Effector memory CD8-positive, alpha-beta T cell (primary cell): ENCODE measurements around the gene TOP2B.

Experiments
- ATAC-seq: fragments of 150-1000 bp; cut with Tn5 transposase; replicated peaks from 2 replicates; pipeline ENCODE4 v1.10.0; 2021; ENCODE audit warnings: mild to moderate bottlenecking, moderate library complexity
- DNase-seq, 3 experiments: peaks; one replicate each; pipeline ENCODE4 v3.0.0; 2021
- H3K27ac Mint-ChIP-seq, 2 donors: one replicate each; pipeline ENCODE4 v1.8.0; 2022; ENCODE audit warnings: mild to moderate bottlenecking in 2 of 2, mixed read lengths in 2 of 2, moderate library complexity in 2 of 2
- H3K27me3 Mint-ChIP-seq, 2 donors: one replicate each; pipeline ENCODE4 v1.8.0; 2022; ENCODE audit warnings: mixed read lengths in 2 of 2
- H3K36me3 Mint-ChIP-seq: one replicate; pipeline ENCODE4 v1.8.0; 2022; ENCODE audit warnings: mild to moderate bottlenecking, moderate library complexity, mixed read lengths; ENCODE audit not compliant: insufficient read depth
- H3K4me1 Mint-ChIP-seq, 2 donors: one replicate each; pipeline ENCODE4 v1.8.0; 2022; ENCODE audit warnings: low read depth in 2 of 2, mixed read lengths in 2 of 2
- H3K4me3 Mint-ChIP-seq, 2 donors: one replicate each; pipeline ENCODE4 v1.8.0; 2022; ENCODE audit warnings: mild to moderate bottlenecking in 2 of 2, mixed read lengths in 2 of 2, moderate library complexity in 2 of 2
- H3K9me3 Mint-ChIP-seq, 2 donors: one replicate each; pipeline ENCODE4 v1.8.0; 2022; ENCODE audit warnings: mixed read lengths in 2 of 2

The TOP2B gene

DNA sequence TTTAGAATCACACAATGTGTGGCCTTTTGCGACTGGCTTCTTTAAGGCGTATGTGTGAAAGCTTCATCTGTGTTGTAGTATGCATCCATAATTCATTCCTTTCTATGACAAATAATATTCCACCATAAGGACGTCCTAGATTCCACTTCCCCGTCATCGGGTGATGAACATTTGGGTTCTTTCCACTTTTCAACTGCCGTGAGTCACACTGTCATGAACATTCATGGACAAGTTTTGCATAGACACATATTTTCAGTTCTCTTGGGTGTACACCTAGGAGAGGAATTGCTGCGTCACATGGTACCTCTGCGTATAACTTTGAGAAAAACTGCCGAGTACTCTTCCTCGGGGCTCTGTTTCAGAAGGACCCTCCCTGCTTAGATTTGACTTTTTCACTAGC lies 97.3 kb downstream of the TOP2B start:
- Mint-ChIP-seq H3K4me1 (no peaks in the 10 kb centered on the region), H3K4me3 (no peak overlapping the region), H3K9me3 (no peaks in the 10 kb centered on the region), H3K27ac (no peak overlapping the region), H3K36me3 (no peaks in the 10 kb centered on the region), H3K27me3 (peaks cover 8 to 16% of the 10 kb centered on the region in 2 donors)
- no peak for ATAC-seq
- DNase-seq, result no peak

DNA sequence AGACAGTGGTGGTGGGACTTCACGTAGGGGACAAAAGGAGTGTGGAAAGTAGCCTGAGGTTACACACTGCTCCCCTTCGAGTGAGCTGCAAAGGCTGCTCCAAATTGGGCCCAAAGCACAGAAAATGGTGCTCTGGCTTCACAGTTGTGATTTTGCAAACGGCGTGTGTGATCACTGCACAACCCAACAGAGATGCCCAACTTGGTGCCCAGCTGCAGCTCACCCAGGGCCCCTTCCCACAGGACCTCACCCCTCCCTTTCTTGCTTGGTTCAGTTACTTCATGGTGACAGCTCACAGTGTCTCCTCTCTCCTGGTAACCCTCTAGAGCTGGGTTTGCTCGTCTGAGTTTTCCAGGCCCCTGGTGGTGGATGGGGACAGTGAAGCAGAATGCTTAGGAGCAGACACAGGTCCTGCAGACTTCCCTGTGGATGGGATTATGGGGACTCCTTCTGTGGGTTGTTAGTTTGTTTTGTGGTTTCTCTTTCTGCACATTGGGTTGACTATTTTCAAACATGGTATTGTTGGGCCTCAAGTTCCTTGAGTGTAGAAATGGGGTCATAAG lies 98.3 kb downstream of the TOP2B start:
- ATAC-seq, result no peak
- Mint-ChIP-seq H3K27me3 (peaks cover 8 to 16% of the 10 kb centered on the region in 2 donors), H3K36me3 (no peaks in the 10 kb centered on the region), H3K9me3 (no peaks in the 10 kb centered on the region), H3K4me3 (no peak overlapping the region), H3K4me1 (no peaks in the 10 kb centered on the region), H3K27ac (no peak overlapping the region)
- DNase-seq, result no peak

DNA sequence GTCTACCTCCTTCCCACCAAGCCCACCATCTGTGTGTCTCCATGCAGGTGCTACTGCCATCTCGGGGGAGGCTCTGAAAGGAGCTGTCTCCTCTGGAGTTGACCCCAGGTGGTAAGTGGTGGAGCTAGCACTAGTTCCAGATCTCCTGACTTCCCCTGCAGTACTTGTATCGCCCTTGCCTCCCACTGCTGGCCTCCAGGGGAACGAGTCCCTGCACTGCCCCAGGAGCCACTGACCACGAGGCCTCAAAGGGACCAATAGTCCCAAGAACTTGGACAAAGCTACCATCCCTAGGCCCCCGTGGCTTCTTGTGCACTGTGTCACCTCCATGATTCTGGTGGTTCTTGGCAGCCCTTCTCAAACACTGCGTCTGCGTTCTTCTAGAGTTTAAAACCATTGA lies 98.9 kb downstream of the TOP2B start:
- H3K9me3 Mint-ChIP-seq, result no peaks in the 10 kb centered on the region
- H3K27me3 Mint-ChIP-seq, result peaks cover 8 to 16% of the 10 kb centered on the region in 2 donors
- no peak overlapping the region for H3K27ac Mint-ChIP-seq
- H3K4me1 Mint-ChIP-seq, result no peaks in the 10 kb centered on the region
- no peak overlapping the region for H3K4me3 Mint-ChIP-seq
- H3K36me3 Mint-ChIP-seq, result no peaks in the 10 kb centered on the region
- DNase-seq (no peak), ATAC-seq (no peak)

DNA sequence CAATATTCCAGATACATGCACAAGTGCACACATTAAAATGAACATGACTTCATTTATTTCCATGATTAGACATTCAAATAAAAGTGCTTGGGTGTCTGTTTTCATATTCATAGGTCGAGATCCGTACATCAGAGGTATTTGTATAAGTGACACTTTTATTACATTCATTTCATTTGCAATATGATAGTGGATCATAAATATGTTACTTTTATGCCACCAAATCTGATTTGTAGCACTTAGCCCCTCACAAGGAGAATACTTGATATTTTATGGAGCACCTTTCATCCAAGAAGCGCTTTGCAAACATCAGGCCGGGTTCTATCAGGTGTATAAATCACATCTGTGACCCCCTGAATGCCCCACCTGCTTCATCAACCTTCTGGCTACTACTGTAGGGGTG lies 100.6 kb downstream of the TOP2B start:
- Mint-ChIP-seq H3K27ac (no peak overlapping the region), H3K36me3 (no peaks in the 10 kb centered on the region), H3K9me3 (no peaks in the 10 kb centered on the region), H3K4me3 (no peak overlapping the region), H3K27me3 (peaks cover 8 to 16% of the 10 kb centered on the region in 2 donors), H3K4me1 (no peaks in the 10 kb centered on the region)
- DNase-seq (no peak), ATAC-seq (no peak)

DNA sequence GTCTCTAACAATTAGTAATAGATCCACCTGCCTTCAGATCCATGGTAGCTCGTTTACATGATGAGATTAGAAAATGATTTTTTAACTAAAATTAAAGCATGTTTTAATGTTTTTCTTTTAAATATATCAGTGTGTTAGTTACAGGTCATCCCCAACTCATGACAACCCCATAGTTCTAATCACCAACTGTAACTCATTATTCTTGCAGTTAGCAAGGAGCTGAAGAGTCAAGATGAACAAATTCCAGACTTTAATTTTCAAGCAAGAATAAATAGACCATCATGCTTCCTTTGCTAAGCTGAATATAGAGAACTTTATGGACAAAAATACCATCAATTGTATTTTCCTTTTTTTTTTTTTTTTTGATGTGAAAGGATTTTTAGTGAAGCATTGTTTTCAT lies 101.1 kb downstream of the TOP2B start:
- H3K36me3 Mint-ChIP-seq, result no peaks in the 10 kb centered on the region
- no peak for DNase-seq
- H3K27me3 Mint-ChIP-seq, result peaks cover 5 to 13% of the 10 kb centered on the region in 2 donors
- no peak overlapping the region for H3K4me3 Mint-ChIP-seq
- no peaks in the 10 kb centered on the region for H3K4me1 Mint-ChIP-seq
- ATAC-seq, result no peak
- no peak overlapping the region for H3K27ac Mint-ChIP-seq
- no peaks in the 10 kb centered on the region for H3K9me3 Mint-ChIP-seq

DNA sequence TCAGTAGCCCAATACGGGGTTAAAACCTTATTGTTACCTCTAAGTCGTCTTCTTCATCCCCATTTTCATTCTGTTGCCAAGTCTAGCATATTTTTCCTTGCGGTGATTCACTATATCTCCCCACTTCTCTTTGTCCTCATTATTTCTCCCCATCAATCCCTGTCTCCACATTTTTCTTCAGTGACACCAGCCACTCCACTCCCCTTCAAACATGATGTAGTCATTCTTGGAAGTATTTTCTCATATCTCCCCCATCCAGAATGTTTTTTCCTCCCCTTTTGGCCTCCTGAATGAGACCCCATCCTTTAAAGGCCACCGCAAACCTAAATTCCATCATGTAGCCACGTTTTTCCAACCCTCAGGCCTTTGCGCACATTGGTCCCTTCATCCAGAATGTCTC lies 105.9 kb downstream of the TOP2B start:
- Mint-ChIP-seq H3K9me3 (no peaks in the 10 kb centered on the region), H3K4me3 (no peak overlapping the region), H3K27me3 (no peaks in the 10 kb centered on the region), H3K36me3 (no peaks in the 10 kb centered on the region), H3K27ac (no peak overlapping the region), H3K4me1 (no peaks in the 10 kb centered on the region)
- ATAC-seq, result no peak
- DNase-seq, result no peak

DNA sequence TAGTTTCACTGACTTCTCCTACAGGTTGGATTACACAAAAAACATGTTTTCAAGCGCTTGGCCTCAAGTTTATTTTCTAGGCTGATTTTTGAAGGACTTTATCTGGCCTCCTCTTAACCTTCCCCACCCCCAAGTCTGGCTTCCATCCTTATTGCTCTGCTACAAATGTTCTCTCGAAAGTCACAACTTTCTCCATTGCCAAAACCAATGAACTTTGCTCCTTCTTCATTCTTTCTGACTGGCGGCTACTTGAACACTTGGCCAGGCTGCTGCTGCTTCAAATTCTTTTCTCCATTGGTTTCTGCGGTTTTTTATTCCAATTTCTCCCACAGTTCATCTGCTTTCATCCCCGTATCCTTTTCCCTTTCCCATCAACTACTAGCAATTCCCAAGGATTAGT lies 106.6 kb downstream of the TOP2B start:
- Mint-ChIP-seq H3K36me3 (no peaks in the 10 kb centered on the region), H3K4me1 (no peaks in the 10 kb centered on the region), H3K27me3 (no peaks in the 10 kb centered on the region), H3K27ac (no peak overlapping the region), H3K9me3 (no peaks in the 10 kb centered on the region), H3K4me3 (no peak overlapping the region)
- DNase-seq (no peak), ATAC-seq (no peak)

DNA sequence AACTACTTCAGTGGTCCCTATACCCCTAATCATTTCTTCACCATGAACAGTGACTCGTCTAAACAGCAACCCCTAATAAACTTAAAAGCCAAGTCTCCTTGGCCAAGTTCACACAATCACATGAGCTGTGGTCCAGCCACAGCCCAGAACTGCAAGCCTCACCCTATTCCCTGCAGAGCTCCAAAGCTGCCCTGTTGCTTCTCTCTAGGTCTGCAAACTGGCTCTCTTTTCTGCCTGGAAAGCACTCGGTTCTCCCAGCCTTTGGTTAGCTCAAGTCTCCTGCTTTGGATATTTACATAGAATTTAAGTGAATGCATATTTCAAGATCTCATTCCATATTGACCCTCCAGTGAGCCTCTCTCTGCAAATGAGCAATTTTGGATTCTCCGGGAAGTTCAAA lies 107.0 kb downstream of the TOP2B start:
- Mint-ChIP-seq H3K27me3 (no peaks in the 10 kb centered on the region), H3K9me3 (no peaks in the 10 kb centered on the region), H3K4me1 (no peaks in the 10 kb centered on the region), H3K4me3 (no peak overlapping the region), H3K36me3 (no peaks in the 10 kb centered on the region), H3K27ac (no peak overlapping the region)
- ATAC-seq, result no peak
- no peak for DNase-seq

DNA sequence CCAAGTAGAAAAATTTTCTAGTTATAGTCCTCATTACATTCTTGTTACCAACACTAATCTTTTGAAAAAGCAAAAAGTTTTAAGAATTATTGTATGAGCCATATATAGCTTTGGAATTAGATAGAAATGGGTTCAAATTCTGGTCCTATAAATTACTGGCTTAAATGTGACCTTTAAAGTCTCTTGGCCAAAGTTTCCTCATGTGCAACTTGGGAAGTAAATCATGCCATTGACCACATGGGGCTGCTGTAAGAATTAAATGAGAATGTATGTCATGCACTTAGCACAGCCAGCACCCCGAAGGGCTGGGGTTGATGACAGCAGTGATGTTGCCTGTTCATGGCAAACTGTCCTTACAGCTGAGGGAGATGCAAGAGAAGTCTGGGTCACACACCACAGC lies 108.3 kb downstream of the TOP2B start:
- Mint-ChIP-seq H3K9me3 (no peaks in the 10 kb centered on the region), H3K4me1 (no peaks in the 10 kb centered on the region), H3K27me3 (no peaks in the 10 kb centered on the region), H3K4me3 (no peak overlapping the region), H3K27ac (no peak overlapping the region), H3K36me3 (no peaks in the 10 kb centered on the region)
- ATAC-seq, result no peak
- DNase-seq, result no peak

DNA sequence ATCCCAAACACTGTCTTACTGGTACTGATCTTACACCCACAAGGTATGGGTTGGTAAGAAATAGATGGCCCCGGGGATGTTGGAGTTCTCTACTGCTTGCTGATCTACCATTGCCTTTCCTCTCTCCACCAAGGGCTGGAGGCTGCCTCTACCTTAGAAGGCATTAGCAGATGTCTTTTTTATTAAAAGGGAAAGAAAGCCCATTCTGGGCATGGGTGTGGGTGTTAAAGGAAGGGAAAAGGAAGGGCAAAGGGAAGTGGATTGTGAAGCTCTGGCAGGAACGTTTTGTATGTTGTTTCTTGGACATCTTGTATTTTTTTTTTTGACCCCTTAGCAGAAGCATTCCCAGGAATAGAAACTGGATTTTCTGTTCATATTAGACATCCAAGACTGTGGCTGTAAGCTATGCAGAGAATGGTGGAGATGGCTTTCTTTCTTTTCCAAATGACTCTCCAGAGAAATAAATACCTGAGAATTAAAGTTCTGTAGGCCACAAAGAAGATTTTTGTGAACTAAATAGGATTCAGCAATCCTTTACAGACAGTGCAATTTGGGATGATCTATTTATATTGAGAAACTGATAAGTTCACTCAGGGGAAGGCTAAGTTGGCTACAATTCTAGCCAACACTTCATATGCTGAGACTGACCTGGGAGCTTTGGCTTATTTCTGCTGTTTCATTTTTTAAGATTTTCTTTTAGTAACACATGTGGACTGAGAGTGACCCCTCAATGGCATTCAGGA lies 108.8 kb downstream of the TOP2B start:
- Mint-ChIP-seq H3K27me3 (no peaks in the 10 kb centered on the region), H3K9me3 (no peaks in the 10 kb centered on the region), H3K27ac (no peak overlapping the region), H3K36me3 (no peaks in the 10 kb centered on the region), H3K4me3 (no peak overlapping the region), H3K4me1 (no peaks in the 10 kb centered on the region)
- DNase-seq (no peak), ATAC-seq (no peak)

DNA sequence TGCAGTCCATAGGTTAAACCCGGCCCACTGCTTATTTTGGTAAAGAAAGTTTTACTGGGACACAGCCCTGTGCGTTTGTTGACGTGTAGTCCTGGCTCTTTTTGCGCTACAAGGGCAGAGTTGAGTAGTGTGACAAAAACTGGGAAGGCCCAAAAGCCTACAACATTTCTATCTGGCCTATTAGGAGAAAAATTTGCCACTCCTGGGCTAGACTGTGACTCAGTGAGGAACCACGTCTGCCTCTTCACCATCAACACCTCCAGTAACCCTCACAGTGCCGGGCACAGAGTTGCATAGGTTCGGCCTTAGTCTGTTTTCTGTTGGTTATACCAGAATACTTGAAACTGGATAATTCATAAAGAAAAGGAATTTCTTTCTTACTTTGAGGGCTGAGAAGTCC lies 110.3 kb downstream of the TOP2B start:
- no peak overlapping the region for H3K27ac Mint-ChIP-seq
- no peaks in the 10 kb centered on the region for H3K9me3 Mint-ChIP-seq
- ATAC-seq, result no peak
- no peaks in the 10 kb centered on the region for H3K4me1 Mint-ChIP-seq
- DNase-seq, result no peak
- H3K27me3 Mint-ChIP-seq, result no peaks in the 10 kb centered on the region
- H3K36me3 Mint-ChIP-seq, result no peaks in the 10 kb centered on the region
- H3K4me3 Mint-ChIP-seq, result no peak overlapping the region

DNA sequence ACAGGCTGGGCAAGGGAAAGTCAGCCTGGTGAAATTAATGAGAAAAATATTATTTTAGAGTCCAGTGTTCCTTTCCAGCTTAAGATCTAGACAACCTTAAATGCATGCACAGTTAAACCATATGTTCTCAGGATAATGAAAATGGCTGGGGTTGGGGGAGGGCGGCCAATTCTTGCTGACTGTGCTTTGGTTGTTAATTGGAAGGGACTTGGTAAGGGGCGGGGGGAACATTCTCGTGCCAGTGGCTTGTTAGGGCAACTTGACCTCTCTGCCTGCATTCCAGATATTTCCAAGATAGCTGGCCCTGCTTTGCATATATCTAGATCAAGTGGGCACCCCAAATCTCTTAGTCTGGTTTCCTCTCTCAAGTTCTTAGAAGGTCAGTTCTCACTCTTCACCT lies 112.5 kb downstream of the TOP2B start:
- Mint-ChIP-seq H3K36me3 (no peaks in the 10 kb centered on the region), H3K9me3 (no peaks in the 10 kb centered on the region), H3K27ac (no peak overlapping the region), H3K27me3 (no peaks in the 10 kb centered on the region), H3K4me3 (no peak overlapping the region), H3K4me1 (no peaks in the 10 kb centered on the region)
- DNase-seq (no peak), ATAC-seq (no peak)

DNA sequence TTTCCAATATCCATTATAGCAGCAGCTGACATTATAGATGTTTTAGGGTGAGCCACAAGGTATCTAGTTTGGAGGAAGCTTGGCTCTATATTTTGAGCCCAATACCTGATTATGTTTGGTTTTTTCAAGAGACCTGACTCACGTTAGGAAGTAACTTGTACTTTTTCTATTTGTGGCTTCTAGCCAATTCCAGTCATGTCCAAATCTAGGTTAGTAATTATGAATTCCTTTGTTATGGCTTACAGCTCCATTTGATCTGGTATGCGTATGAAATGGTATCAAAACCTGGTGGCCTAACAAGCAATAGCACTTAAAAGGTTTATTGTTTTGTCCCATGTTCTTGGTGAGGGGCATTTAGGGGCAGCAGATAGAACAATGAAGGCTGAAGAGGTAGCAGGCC lies 115.9 kb downstream of the TOP2B start:
- H3K27me3 Mint-ChIP-seq, result peaks cover 7 to 20% of the 10 kb centered on the region in 2 donors
- DNase-seq, result no peak

DNA sequence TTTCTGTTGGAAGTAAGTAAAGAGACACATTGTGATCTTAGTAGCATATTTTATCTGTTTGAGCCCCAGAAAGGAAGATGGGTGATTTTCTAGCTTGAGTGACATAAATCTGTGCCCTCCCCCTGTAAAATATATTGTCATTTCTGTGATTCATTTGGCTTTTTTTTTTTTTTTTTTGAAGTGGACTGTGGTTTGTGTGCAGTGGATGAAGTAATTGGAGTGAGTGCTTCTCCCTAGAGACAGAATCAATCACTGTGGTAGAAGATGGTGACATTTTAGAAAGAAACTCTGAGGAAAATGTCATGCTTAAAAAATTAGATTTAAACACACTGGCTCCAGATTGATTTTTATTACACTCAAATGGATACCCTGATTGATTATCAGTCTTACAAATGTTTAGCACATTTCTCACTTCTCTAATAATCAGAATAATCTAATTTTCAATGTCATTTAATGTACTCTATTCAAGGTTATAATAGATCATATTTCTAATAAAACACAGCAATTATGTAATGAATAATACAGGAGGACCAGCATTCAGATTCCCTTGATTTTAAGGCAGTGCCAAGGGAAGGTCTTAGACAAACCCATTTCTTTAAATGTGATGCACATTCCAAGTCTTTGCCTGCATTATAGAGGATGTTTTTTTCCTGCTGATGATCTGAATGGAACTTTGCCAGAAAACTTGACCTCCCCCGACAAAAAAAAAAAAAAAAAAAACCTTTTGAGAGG lies 116.6 kb downstream of the TOP2B start:
- no peaks in the 10 kb centered on the region for H3K36me3 Mint-ChIP-seq
- ATAC-seq (no peak), DNase-seq (no peak)
- no peaks in the 10 kb centered on the region for H3K9me3 Mint-ChIP-seq
- H3K27ac Mint-ChIP-seq, result no peak overlapping the region
- no peak overlapping the region for H3K4me3 Mint-ChIP-seq
- H3K27me3 Mint-ChIP-seq, result peaks cover 14 to 26% of the 10 kb centered on the region in 2 donors
- H3K4me1 Mint-ChIP-seq, result no peaks in the 10 kb centered on the region

More for the DNA sequence above, 115.9 kb downstream of the TOP2B start:
- no peaks in the 10 kb centered on the region for H3K9me3 Mint-ChIP-seq
- H3K36me3 Mint-ChIP-seq, result no peaks in the 10 kb centered on the region
- no peak overlapping the region for H3K4me3 Mint-ChIP-seq
- H3K27ac Mint-ChIP-seq, result no peak overlapping the region
- no peak for ATAC-seq
- H3K4me1 Mint-ChIP-seq, result no peaks in the 10 kb centered on the region
